GM18499 (cell line): ENCODE measurements around the gene ZMAT3.

Source experiments
- ATAC-seq: cut with Tn5 transposase; IDR thresholded peaks from one replicate; pipeline ENCODE4 v1.9.1; 2021; ENCODE audit warnings: moderate number of reproducible peaks; ENCODE audit not compliant: insufficient read depth, unreplicated experiment

The ZMAT3 gene

DNA sequence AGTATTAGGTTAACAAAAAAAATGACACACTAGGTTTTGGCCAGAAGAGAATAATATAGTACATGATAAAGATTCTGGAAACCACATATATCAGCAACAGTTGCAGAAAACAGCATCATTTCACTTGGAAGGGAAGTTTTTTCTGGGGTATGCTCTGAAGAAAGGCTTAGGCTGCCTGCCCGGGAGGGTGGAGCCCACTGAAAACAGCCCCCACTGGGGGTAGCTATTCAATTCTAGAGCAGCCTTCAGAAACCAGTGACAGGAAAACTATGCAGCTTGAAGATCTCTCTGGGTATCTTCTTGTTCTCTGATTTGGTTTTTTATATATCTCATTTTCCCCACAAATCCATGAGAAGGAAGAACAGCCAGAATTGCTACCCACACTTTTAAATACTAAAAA lies 43.2 kb downstream of the ZMAT3 start:
- ATAC-seq = no peak

- ATAC-seq = no peak
These were observed 44.2 kb downstream of the ZMAT3 start for GRCh38 chr3:179027326-179027900.

DNA sequence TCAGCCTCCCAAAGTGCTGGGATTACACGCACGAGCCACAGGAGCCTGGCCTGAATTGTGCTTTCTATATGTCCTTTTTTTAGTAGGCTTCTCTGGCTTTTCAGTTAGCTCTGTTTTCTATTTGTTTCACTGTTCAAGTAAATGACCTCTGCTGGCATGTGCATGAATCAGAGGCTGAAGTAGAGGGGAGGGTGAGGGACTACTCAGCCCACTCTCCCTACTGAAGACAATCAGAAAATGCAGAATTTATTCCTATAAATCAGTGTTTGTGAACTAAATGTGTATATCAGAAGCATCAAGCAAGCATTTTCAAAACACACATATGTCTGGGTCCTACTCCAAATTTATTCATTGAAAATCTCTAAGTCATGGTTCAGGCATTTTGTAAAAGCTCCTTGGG lies 45.0 kb downstream of the ZMAT3 start:
- no peak for ATAC-seq

GRCh38 chr3:179021119-179021903 lies 50.3 kb downstream of the ZMAT3 start:
- ATAC-seq = no peak

GRCh38 chr3:179020112-179020511 lies 51.5 kb downstream of the ZMAT3 start:
- ATAC-seq = no peak

DNA sequence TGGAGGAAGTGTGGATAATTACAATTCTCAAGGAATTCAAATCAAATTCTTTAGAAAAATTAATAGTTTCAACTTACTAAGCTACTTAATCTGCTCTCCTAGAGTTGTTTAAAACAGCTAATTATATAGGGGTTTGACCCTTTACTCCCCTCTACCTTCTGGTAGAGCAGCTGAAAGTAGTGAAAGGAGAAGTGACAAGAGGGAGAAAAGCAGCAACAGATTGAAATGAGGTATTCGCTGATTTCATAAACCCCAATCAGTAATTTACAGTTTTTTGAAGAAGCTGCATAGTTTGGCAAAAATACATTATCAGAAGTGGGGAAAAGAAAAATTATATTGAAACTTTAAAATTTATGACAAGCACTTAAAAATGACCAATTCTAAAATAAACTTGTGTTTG lies 52.8 kb downstream of the ZMAT3 start:
- ATAC-seq = no peak

DNA sequence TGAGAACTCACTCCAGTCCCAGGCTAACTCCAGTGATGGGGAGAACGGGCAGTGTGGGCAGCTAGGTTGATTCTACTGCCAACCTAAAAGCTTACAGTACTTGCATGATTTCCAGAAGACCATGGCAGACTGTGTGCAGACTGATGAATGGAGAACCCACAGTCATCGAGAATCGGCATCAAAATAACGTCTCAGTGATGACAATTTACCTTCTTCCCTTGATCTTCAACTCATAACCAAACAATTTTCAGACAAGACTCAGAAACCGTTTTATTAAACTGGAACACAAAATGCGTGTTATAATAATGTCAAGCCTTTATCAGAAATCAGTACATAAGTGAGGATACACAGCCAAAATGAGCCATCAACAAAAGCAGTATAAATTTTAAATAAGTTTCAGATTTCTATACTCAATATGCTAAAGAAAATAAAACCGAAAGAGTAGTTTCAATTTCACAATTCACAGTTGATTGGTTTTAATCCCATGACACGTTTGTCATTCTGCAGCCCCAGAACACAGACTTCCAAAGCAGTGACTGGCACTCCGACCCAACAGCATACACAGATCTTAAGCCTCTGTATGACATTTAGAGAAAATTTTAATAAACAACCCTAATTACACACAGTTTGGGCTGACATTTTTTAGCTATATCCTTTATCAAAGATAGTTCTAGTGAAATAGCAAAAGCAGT lies 54.5 kb downstream of the ZMAT3 start:
- peak; percentile 40 for ATAC-seq

- ATAC-seq = peak; percentile 43
These were observed 56.0 kb downstream of the ZMAT3 start for GRCh38 chr3:179015551-179016020.

DNA sequence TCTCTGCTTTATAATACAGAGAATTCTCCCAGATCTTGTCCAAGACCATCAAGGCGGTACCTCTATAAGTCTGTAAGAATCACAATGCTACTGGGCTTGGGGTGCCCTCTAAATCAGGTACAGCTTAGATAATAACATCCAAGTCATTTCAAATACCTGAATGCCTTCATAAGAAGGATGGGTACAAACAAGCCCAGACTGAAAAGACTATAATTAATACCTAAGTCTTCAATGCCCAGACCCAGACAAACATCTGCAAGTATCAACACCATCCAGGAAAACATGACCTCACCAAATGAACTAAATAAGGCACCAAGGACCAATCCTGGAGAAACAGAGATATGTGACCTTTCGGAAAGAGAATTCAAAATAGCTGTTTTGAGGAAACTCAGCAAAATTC lies 65.9 kb downstream of the ZMAT3 start:
- no peak for ATAC-seq

DNA sequence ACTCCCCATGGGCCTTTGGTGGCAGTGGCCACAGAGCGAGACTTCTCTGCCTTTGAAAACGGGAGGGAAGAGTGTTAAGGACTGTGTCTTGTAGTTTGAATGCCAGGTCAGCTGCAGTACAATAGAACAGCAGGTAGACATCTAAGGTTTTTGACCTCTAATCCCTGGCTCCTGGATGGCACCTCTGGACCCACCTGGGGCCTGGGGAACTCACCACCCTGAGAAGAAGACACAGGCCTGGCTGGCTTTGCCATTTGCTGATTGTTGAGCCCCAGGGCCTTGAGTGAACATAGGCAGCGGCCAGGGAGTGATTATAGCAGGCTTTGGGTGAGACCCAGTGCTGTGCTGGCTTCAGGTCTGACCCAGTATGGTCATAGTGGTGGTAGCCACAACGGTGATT lies 66.4 kb downstream of the ZMAT3 start:
- ATAC-seq = no peak

- no peak for ATAC-seq
These were observed 71.0 kb downstream of the ZMAT3 start for GRCh38 chr3:179000659-179001058.

DNA sequence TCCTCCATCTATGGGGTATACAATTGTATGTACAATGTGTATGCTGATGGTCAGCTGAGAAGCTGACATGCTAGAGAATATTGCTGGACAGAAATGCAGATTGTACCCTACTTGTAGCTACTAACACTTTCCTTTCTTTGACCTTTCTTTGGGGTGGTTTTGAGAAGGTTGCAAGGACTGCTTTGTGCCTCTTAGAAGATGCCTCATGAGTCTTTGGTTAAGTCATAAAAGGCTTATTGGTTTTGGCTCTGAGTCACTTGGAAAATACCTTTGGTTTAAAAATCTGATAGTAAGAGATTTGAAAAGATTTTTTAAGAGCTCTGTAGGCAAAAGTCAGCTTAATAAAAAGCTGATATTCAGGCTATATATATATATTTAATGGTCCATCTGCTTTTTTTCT lies 71.5 kb downstream of the ZMAT3 start:
- ATAC-seq = no peak

- ATAC-seq = no peak
These were observed 75.2 kb downstream of the ZMAT3 start for GRCh38 chr3:178996399-178996798.

DNA sequence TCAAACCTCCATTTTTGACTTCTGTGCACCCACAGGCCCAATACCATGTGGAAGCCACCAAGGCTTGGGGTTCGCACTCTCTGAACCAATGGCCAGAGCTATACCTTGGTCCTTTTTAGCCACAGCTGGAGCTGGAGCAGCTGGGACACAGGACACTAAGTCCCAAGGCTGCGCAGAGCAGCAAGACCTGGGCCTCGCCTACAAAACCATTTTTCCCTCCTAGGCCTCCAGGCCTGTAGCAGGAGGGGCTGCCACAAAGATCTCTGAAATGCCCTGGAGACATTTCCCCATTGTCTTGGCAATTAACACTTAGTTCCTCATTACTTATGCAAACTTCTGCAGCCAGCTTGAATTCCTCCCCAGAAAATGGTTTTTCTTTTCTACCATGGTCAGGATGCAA lies 81.3 kb downstream of the ZMAT3 start:
- ATAC-seq = no peak

DNA sequence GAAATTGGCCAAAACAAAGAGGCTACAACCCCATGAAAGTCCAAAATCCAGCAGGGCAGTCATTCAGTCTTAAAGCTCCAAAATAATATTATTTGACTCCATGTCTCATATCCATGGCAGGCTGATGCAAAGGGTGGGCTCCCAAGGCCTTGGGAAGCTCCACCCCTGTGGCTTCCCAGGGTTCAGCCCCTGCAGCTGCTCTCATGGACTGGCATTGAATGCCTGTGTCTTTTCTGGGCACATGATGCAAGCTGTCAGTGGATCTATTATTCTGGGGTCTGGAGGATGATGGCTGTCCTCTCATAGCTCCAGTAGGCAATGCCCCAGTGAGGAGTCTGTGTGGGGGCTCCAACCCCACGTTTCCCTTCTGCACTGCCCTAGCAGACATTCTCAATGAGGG lies 81.8 kb downstream of the ZMAT3 start:
- no peak for ATAC-seq

DNA sequence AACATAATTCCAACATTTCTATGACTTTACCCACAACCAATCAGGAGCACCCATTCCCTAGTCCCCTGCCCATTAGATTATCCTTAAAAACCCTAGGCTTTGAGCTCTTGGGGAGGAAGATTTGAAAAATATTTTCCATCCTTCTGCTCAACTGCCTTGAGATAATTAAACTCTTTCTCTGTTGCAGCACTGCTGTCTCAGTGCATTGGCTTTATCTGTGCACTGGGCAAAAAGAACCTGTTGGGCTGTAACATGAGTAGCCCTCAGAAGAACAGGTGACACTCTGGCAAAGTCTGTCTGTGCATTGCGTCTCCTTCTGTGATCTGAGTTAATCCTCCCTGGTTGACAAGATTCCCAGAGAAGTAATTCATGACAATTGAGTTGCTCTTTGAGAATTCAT lies 83.9 kb downstream of the ZMAT3 start:
- no peak for ATAC-seq

- ATAC-seq = no peak
These were observed 85.2 kb downstream of the ZMAT3 start for GRCh38 chr3:178986456-178986855.

- peak; percentile 90 for ATAC-seq
These were observed 89.5 kb downstream of the ZMAT3 start for GRCh38 chr3:178982137-178982536.

- no peak for ATAC-seq
These were observed 96.3 kb downstream of the ZMAT3 start for GRCh38 chr3:178975320-178975719.

- ATAC-seq = no peak
These were observed 100.0 kb downstream of the ZMAT3 start for GRCh38 chr3:178971614-178972013.

DNA sequence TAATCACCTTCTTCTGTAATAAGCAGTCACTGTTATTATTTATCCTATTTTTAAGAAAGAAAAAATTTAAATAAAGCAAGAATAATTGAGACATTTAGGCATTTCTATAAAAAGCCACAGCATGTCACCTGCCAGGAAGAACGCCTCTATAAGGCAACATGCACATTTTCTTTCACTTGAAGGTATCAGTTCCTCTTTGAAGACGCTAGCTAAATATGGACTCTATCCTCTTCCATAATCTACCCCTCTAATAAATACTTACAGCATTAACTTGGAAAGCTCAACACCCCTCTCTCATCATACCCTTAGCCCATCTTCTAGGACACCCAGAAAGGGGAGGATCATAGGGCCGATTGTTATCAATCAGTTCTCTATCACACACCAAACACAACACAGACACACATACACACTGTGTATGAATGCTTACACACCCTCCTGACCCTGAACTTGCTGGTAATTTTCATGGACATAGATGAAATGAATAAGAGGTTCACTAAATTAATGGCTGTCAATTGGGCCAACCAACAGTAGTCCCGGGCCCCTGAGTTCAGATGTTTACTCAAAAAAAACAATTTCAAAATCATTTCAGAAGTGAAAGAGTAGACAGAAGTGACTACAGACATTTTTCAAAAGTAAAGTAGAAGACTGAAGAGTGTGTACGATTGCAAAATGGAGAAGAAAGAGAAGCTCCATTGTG lies 102.5 kb downstream of the ZMAT3 start:
- peak; percentile 76 for ATAC-seq
